ENCODE data around the gene GNAO1. TPM values are rescaled to one million over a fixed set of nuclear protein-coding genes. Genes with fewer than 3 reads are reported as not detected.

The GNAO1 gene
- polyA plus RNA-seq, 1 donor from 2014 or later = 31.5 TPM

- Histone ChIP-seq H3K9me3 (ENCODE audit: low read length) (no peaks in the 10 kb centered on the region), H3K27ac (ENCODE audit: low read length) (no peak overlapping the region), H3K9ac (ENCODE audit: low read length) (no peak overlapping the region), H3K79me2 (replicated peaks; ENCODE audit: insufficient read depth, low read length) (no peaks in the 10 kb centered on the region), H3K27me3 (ENCODE audit: insufficient read depth, low read depth, low read length) (no peaks in the 10 kb centered on the region), H4K20me1 (ENCODE audit: insufficient read depth) (peaks cover 3% of the 10 kb centered on the region), H3K36me3 (ENCODE audit: insufficient read depth, low read length) (no peaks in the 10 kb centered on the region), H2AFZ (ENCODE audit: low read depth, low read length) (no peak overlapping the region), H3F3A (ENCODE audit: insufficient read depth, low read length, poor library complexity, severe bottlenecking) (no peaks in the 10 kb centered on the region), H3K4me2 (ENCODE audit: low read length) (no peak overlapping the region), H3K4me3 (ENCODE audit: low read length) (no peak overlapping the region), H3K9me2 (ENCODE audit: insufficient read depth, low read length) (no peaks in the 10 kb centered on the region)
- no peak for TF ChIP-seq TAF1 (IDR thresholded peaks at IDR 0.05; ENCODE audit: low read depth)
- no peak for TF ChIP-seq MXI1 (conservative IDR thresholded peaks at IDR 0.05; ENCODE audit: poor library complexity, severe bottlenecking)
- no peak for TF ChIP-seq POLR2AphosphoS5 (IDR thresholded peaks at IDR 0.05)
- TF ChIP-seq SMC3 (conservative IDR thresholded peaks at IDR 0.05; ENCODE audit: poor library complexity) = no peak
- no peak for TF ChIP-seq EP300 (conservative IDR thresholded peaks at IDR 0.05; ENCODE audit: poor library complexity, severe bottlenecking)
- TF ChIP-seq, protein P1, sequence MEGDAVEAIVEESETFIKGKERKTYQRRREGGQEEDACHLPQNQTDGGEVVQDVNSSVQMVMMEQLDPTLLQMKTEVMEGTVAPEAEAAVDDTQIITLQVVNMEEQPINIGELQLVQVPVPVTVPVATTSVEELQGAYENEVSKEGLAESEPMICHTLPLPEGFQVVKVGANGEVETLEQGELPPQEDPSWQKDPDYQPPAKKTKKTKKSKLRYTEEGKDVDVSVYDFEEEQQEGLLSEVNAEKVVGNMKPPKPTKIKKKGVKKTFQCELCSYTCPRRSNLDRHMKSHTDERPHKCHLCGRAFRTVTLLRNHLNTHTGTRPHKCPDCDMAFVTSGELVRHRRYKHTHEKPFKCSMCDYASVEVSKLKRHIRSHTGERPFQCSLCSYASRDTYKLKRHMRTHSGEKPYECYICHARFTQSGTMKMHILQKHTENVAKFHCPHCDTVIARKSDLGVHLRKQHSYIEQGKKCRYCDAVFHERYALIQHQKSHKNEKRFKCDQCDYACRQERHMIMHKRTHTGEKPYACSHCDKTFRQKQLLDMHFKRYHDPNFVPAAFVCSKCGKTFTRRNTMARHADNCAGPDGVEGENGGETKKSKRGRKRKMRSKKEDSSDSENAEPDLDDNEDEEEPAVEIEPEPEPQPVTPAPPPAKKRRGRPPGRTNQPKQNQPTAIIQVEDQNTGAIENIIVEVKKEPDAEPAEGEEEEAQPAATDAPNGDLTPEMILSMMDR (IDR thresholded peaks at IDR 0.05; ENCODE audit: poor library complexity, severe bottlenecking) = no peak
Observed at GRCh38 chr16:56266641-56267607, 75.6 kb downstream of the GNAO1 start.

DNA sequence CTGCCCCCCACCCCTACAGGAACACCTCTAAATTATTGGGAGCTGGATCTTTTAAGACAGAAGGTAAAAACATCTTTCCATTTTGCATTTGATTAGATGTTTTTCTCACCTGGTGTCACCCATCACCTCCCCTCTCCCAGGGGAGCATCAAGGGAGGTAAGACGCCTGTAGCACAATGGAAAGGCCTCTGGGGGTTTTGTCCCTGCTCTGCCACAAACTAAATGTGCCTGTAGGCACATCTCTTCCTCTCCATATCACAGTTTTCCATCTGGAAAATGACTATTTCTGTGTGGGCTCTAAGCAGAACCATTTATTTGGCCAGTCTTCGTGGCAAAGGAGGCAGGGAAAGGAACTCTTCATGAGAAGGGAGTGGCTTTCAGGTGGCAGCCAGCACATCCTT lies 76.6 kb downstream of the GNAO1 start:
- H3K27ac ChIP-seq (ENCODE audit: low read length) = no peak overlapping the region
- TF ChIP-seq RAD21 (conservative IDR thresholded peaks at IDR 0.05) = no peak
- TF ChIP-seq TAF1 (IDR thresholded peaks at IDR 0.05; ENCODE audit: low read depth) = no peak
- TF ChIP-seq EP300 (conservative IDR thresholded peaks at IDR 0.05; ENCODE audit: poor library complexity, severe bottlenecking) = no peak
- TF ChIP-seq, protein P2, sequence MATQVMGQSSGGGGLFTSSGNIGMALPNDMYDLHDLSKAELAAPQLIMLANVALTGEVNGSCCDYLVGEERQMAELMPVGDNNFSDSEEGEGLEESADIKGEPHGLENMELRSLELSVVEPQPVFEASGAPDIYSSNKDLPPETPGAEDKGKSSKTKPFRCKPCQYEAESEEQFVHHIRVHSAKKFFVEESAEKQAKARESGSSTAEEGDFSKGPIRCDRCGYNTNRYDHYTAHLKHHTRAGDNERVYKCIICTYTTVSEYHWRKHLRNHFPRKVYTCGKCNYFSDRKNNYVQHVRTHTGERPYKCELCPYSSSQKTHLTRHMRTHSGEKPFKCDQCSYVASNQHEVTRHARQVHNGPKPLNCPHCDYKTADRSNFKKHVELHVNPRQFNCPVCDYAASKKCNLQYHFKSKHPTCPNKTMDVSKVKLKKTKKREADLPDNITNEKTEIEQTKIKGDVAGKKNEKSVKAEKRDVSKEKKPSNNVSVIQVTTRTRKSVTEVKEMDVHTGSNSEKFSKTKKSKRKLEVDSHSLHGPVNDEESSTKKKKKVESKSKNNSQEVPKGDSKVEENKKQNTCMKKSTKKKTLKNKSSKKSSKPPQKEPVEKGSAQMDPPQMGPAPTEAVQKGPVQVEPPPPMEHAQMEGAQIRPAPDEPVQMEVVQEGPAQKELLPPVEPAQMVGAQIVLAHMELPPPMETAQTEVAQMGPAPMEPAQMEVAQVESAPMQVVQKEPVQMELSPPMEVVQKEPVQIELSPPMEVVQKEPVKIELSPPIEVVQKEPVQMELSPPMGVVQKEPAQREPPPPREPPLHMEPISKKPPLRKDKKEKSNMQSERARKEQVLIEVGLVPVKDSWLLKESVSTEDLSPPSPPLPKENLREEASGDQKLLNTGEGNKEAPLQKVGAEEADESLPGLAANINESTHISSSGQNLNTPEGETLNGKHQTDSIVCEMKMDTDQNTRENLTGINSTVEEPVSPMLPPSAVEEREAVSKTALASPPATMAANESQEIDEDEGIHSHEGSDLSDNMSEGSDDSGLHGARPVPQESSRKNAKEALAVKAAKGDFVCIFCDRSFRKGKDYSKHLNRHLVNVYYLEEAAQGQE (IDR thresholded peaks at IDR 0.05; ENCODE audit: borderline replicate concordance) = no peak
- TF ChIP-seq SMC3 (conservative IDR thresholded peaks at IDR 0.05; ENCODE audit: poor library complexity) = no peak
- TF ChIP-seq, protein P1 (IDR thresholded peaks at IDR 0.05; ENCODE audit: poor library complexity, severe bottlenecking) = no peak
- no peak for TF ChIP-seq MXI1 (conservative IDR thresholded peaks at IDR 0.05; ENCODE audit: poor library complexity, severe bottlenecking)
- no peak for TF ChIP-seq EZH2 (IDR thresholded peaks at IDR 0.05; ENCODE audit: borderline replicate concordance, insufficient read depth, low read length, poor library complexity, severe bottlenecking)
- TF ChIP-seq POLR2AphosphoS5 (IDR thresholded peaks at IDR 0.05) = no peak
- no peaks in the 10 kb centered on the region for H3K79me2 ChIP-seq (replicated peaks; ENCODE audit: insufficient read depth, low read length)
- H3K27me3 ChIP-seq (ENCODE audit: insufficient read depth, low read depth, low read length) = no peaks in the 10 kb centered on the region
- H3K36me3 ChIP-seq (ENCODE audit: insufficient read depth, low read length) = no peaks in the 10 kb centered on the region
- no peak overlapping the region for H3K9ac ChIP-seq (ENCODE audit: low read length)
- no peak overlapping the region for H3K4me3 ChIP-seq (ENCODE audit: low read length)
- H3F3A ChIP-seq (ENCODE audit: insufficient read depth, low read length, poor library complexity, severe bottlenecking) = no peaks in the 10 kb centered on the region
- no peak overlapping the region for H3K4me2 ChIP-seq (ENCODE audit: low read length)
- no peaks in the 10 kb centered on the region for H3K9me2 ChIP-seq (ENCODE audit: insufficient read depth, low read length)
- peaks cover 3% of the 10 kb centered on the region for H4K20me1 ChIP-seq (ENCODE audit: insufficient read depth)
- no peak overlapping the region for H2AFZ ChIP-seq (ENCODE audit: low read depth, low read length)
- no peaks in the 10 kb centered on the region for H3K9me3 ChIP-seq (ENCODE audit: low read length)
